Measurements from ENCODE around the gene C1QTNF12. TPM values are rescaled to one million over a fixed set of nuclear protein-coding genes. Genes with fewer than 3 reads are reported as not detected.

Gene C1QTNF12
- total and polyA plus RNA-seq, 2 experiments from 2014 or later = 1.5 TPM; not detected in 1

DNA sequence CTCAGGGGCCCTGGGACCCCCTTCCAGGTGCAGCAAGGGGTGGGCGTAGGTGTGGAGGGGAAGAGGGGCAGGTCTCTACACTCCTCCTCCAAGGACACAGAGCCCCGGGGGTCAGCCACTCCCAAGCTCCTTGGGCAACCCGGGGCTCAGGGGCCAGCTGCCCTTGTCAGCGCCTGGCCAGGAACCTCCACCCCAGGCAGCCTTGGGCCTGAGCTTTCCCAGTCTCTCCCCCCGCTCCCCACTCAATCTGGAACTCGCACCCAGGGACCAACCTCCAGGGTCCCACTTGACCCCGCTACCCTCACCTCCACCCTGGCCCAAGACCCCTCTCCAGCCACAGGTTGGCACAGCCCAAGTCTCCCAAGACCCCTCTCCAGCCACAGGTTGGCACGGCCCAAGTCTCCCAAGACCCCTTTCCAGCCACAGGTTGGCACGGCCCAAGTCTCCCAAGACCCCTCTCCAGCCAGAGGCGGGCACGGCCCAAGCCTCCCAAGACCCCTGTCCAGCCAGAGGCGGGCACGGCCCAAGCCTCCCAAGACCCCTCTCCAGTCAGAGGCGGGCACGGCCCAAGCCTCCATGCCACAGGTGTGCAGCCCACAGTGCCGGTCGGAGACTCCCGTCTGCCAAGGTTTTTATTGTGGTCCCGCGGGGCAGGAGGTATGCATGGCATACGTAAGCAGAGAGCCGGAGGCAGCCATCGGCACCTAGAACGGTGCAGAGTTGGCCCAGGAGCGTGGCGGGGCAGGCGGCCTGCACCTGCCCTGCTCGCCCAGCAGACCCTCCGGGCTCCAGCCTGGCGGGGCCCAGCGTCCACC, 35.6 kb downstream of the C1QTNF12 start:
- Histone ChIP-seq H3K27ac (no peak overlapping the region), H3K4me3 (no peak overlapping the region), H3K9me3 (ENCODE audit: low read depth) (no peaks in the 10 kb centered on the region), H3K27me3 (peaks cover 16% of the 10 kb centered on the region), H3K36me3 (no peaks in the 10 kb centered on the region), H3K4me1 (ENCODE audit: low read depth) (no peaks in the 10 kb centered on the region)
- no peak for DNase-seq (ENCODE audit: low read depth in 1 of 2, low spot score in 1 of 2)
- TF ChIP-seq, protein P1, sequence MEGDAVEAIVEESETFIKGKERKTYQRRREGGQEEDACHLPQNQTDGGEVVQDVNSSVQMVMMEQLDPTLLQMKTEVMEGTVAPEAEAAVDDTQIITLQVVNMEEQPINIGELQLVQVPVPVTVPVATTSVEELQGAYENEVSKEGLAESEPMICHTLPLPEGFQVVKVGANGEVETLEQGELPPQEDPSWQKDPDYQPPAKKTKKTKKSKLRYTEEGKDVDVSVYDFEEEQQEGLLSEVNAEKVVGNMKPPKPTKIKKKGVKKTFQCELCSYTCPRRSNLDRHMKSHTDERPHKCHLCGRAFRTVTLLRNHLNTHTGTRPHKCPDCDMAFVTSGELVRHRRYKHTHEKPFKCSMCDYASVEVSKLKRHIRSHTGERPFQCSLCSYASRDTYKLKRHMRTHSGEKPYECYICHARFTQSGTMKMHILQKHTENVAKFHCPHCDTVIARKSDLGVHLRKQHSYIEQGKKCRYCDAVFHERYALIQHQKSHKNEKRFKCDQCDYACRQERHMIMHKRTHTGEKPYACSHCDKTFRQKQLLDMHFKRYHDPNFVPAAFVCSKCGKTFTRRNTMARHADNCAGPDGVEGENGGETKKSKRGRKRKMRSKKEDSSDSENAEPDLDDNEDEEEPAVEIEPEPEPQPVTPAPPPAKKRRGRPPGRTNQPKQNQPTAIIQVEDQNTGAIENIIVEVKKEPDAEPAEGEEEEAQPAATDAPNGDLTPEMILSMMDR (IDR thresholded peaks at IDR 0.05; ENCODE audit: low read depth, low read length) = no peak

- peak in 1 of 2 donors; percentile 40 for DNase-seq (ENCODE audit: low read depth in 1 of 2, low spot score in 1 of 2)
- peaks cover 35% of the 10 kb centered on the region for H3K27me3 ChIP-seq
- no peaks in the 10 kb centered on the region for H3K4me1 ChIP-seq (ENCODE audit: low read depth)
- TF ChIP-seq, protein P1 (IDR thresholded peaks at IDR 0.05; ENCODE audit: low read depth, low read length) = no peak
- H3K27ac ChIP-seq = no peak overlapping the region
- no peak overlapping the region for H3K4me3 ChIP-seq
- no peaks in the 10 kb centered on the region for H3K9me3 ChIP-seq (ENCODE audit: low read depth)
- no peaks in the 10 kb centered on the region for H3K36me3 ChIP-seq
Observed at GRCh38 chr1:1208713-1209433, 37.6 kb downstream of the C1QTNF12 start.

- H3K9me3 ChIP-seq (ENCODE audit: low read depth) = no peaks in the 10 kb centered on the region
- H3K36me3 ChIP-seq = no peaks in the 10 kb centered on the region
- no peak overlapping the region for H3K4me3 ChIP-seq
- H3K27me3 ChIP-seq = peaks cover 48% of the 10 kb centered on the region
- TF ChIP-seq, protein P1 (IDR thresholded peaks at IDR 0.05; ENCODE audit: low read depth, low read length) = no peak
- no peak for DNase-seq (ENCODE audit: low read depth in 1 of 2, low spot score in 1 of 2)
- H3K27ac ChIP-seq = no peak overlapping the region
- H3K4me1 ChIP-seq (ENCODE audit: low read depth) = no peaks in the 10 kb centered on the region
Observed at GRCh38 chr1:1207571-1207892, 39.0 kb downstream of the C1QTNF12 start.

- TF ChIP-seq, protein P1 (IDR thresholded peaks at IDR 0.05; ENCODE audit: low read depth, low read length) = peak; percentile 10
- DNase-seq (ENCODE audit: low read depth in 1 of 2, low spot score in 1 of 2) = no peak
- no peaks in the 10 kb centered on the region for H3K9me3 ChIP-seq (ENCODE audit: low read depth)
- no peak overlapping the region for H3K4me3 ChIP-seq
- no peaks in the 10 kb centered on the region for H3K36me3 ChIP-seq
- peaks cover 48% of the 10 kb centered on the region for H3K27me3 ChIP-seq
- H3K27ac ChIP-seq = no peak overlapping the region
- H3K4me1 ChIP-seq (ENCODE audit: low read depth) = no peaks in the 10 kb centered on the region
Observed at GRCh38 chr1:1206966-1207531, 39.5 kb downstream of the C1QTNF12 start.

- Histone ChIP-seq H3K27ac (no peak within 1 kb of the TSS), H3K36me3 (no peaks in the 10 kb centered on the region), H3K9me3 (ENCODE audit: low read depth) (no peaks in the 10 kb centered on the region), H3K27me3 (peaks cover 49% of the 10 kb centered on the region), H3K4me3 (no peak within 1 kb of the TSS), H3K4me1 (ENCODE audit: low read depth) (no peaks in the 10 kb centered on the region)
- peak in 1 of 2 donors; percentile 62 for DNase-seq (ENCODE audit: low read depth in 1 of 2, low spot score in 1 of 2)
- TF ChIP-seq, protein P1 (IDR thresholded peaks at IDR 0.05; ENCODE audit: low read depth, low read length) = no peak
Observed at GRCh38 chr1:1206376-1206965, 40.1 kb downstream of the C1QTNF12 start, which contains the start of gene TNFRSF18. Gene TNFRSF18 (minus strand): TSS chr1:1206592. CDS start chr1:1206571, 21 bp downstream.
